Muscle layer of colon (tissue), 2 donors: ENCODE measurements around the gene LENG9.

ENCODE experiments used
- H3K27ac ChIP-seq: one replicate; pipeline ENCODE4 v1.7.0; 2013; ENCODE audit warnings: low read depth, mild to moderate bottlenecking, low read length, moderate library complexity
- H3K27me3 ChIP-seq, 2 donors: one replicate each; pipeline ENCODE4 v1.7.0; 2013; ENCODE audit warnings: low read length in 2 of 2, mild to moderate bottlenecking in 2 of 2; ENCODE audit not compliant: insufficient read depth in 2 of 2, control insufficient read depth in 1 of 2
- H3K36me3 ChIP-seq: one replicate; pipeline ENCODE4 v1.7.0; 2013; ENCODE audit warnings: mild to moderate bottlenecking, low read length; ENCODE audit not compliant: insufficient read depth
- H3K4me1 ChIP-seq: one replicate; pipeline ENCODE4 v1.7.0; 2013; ENCODE audit warnings: mild to moderate bottlenecking, low read length; ENCODE audit not compliant: insufficient read depth
- H3K4me3 ChIP-seq, 2 donors: one replicate each; pipeline ENCODE4 v1.7.0; 2013; ENCODE audit warnings: low read length in 2 of 2, low read depth in 1 of 2, mild to moderate bottlenecking in 1 of 2, moderate library complexity in 1 of 2
- H3K9ac ChIP-seq: one replicate; pipeline ENCODE4 v1.7.0; 2013; ENCODE audit warnings: low read length
- H3K9me3 ChIP-seq: one replicate; pipeline ENCODE4 v1.7.0; 2013; ENCODE audit warnings: mild to moderate bottlenecking, low read length
- donor health status: abdominal sarcoma.
- donor health status: Adenocarcinoma of cecum.

The LENG9 gene

DNA sequence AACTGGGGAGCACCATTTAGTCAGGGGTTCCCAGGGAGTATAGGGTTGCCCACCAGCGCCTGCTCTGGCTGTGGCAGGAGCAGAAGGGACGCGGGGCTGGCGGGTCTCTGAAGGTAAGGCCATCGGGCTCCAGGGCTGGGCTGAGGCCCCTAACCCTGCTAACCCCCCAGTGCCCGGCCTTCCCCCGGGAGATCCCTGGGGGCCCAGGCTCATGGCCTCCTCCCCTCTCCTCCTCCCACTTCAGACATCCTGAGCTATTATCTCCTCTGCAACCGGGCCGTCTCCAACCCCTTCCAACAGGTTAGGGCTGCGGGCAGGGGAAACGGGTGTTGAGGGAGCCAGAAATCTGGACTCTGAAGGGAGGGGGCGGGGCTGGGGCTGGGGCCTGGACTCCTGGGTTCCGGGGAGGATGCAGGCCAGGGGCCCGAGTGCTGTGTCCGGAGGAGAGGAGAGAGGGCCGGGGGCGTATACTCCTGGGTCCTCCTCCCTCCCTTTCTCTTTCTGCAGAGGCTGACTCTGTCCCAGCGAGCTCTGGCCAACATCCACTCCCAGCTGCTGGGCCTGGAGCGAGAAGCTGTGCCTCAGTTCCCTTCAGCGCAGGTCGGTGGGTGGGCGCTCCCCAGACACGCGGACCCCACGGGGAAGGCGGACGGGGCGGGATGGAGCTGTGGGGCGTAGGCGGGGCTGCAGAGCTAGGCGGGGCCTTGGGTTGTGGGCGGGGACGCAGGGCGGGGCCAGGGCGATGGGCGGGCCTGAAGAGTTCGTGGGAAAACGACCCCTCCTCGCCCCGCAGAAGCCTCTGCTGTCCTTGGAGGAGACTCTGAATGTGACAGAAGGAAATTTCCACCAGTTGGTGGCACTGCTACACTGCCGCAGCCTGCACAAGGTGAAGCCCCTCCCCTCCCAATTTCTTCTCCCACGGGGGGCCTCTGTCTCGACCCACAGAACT is 33.0 kb downstream of the LENG9 start:
- H3K9ac ChIP-seq = no peak overlapping the region
- H3K9me3 ChIP-seq = no peaks in the 10 kb centered on the region
- no peak overlapping the region for H3K4me3 ChIP-seq
- peaks cover 24 to 73% of the 10 kb centered on the region in 2 donors for H3K27me3 ChIP-seq
- H3K36me3 ChIP-seq = no peaks in the 10 kb centered on the region
- no peak overlapping the region for H3K27ac ChIP-seq
- H3K4me1 ChIP-seq = peaks cover 24% of the 10 kb centered on the region

DNA sequence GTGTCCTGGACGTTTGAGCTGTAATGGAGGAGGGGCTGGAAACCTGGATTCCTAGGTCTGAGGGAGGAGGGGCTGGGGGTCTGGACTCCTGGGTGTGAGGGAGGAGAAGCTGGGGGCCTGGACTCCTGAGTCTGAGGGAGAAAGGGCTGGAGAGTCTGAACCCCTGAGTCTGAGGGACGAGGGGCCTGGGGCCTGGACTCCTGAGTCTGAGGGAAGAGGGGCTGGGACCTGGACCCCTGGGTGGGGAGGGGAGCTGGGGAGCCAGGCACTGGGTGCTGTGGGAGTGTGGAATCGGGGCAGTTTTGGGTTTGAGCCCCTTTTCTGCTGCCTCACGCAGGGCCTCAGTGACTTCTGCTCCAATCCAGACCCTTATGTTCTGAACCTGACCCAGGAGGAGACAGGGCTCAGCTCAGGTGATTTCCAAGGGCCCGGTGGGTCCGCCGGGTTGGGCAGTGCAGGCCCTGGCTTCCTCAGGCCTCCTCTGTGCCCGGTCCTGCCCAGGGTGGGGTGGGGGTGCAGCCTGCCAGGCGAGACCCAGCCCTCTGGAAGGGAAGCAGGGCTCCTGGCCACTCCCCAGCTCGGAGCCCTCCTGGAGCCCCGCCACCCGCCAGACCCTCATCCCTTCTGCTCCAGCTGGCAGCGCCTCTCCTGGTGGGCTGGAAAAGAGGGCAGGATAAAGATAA is 33.9 kb downstream of the LENG9 start:
- H3K36me3 ChIP-seq = no peaks in the 10 kb centered on the region
- H3K4me1 ChIP-seq = peaks cover 15% of the 10 kb centered on the region
- no peak overlapping the region for H3K27ac ChIP-seq
- H3K4me3 ChIP-seq = no peak overlapping the region
- peaks cover 24 to 73% of the 10 kb centered on the region in 2 donors for H3K27me3 ChIP-seq
- H3K9ac ChIP-seq = no peak overlapping the region
- H3K9me3 ChIP-seq = no peaks in the 10 kb centered on the region

DNA sequence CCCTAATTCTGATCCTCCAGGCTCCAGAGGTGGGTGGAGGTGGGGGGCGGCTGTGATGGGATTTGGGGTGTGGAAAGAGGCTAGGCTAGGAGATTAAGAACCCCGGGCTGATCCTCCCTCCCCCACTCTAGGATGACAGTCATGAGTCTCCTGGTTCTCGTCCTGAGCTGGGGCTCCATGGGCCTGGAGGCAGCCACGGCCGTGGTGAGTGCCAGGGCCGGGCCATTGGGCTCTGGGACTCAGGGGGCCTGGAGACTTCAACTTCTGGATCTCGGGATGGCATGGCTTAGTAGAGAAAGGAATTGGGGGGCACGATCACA is 34.4 kb downstream of the LENG9 start:
- Histone ChIP-seq H3K27me3 (peaks cover 24 to 69% of the 10 kb centered on the region in 2 donors), H3K9me3 (no peaks in the 10 kb centered on the region), H3K9ac (no peak overlapping the region), H3K4me1 (peaks cover 9% of the 10 kb centered on the region), H3K4me3 (no peak overlapping the region), H3K27ac (no peak overlapping the region), H3K36me3 (no peaks in the 10 kb centered on the region)

DNA sequence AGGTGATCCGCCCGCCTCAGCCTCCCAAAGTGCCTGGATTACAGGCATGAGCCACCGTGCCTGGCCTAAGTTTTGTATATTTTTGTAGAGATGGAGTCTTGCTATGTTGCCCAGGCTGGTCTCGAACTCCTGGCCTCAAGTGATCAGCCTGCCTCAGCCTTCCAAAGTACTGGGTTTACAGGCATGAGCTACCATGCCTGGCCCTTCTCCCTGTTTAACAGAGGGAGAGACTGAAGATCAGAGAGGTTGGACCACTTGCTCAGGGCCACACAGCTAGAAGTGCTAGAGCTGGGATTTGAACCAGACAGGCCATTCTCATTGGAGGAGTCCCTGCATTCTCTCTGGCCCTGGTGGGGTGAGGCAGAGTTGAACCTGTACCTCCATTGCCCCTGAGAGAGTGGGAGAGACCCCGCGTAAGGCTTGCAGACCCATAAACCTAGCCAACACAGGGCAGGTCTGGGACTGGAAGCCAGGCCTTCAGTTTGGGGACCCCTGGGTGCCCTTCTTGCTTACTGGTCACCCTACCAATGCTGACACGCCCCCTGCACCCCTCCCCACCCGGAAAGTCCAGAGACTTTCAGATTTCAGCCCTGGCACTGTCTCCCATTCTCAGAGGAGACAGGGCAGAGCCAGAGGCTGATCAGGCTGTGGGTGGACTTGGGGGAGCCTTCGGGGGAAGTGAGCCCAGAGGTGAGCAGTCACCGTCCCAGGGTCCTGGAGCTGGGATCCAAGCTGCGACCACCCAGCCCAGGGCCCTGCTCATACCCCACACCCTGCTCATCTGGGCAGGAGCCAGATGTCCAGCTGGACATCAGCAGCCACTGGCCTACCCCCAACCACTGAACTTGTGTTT is 35.0 kb downstream of the LENG9 start:
- Histone ChIP-seq H3K27me3 (peaks cover 24 to 64% of the 10 kb centered on the region in 2 donors), H3K4me3 (no peak overlapping the region), H3K36me3 (no peaks in the 10 kb centered on the region), H3K4me1 (peaks cover 9% of the 10 kb centered on the region), H3K27ac (no peak overlapping the region), H3K9me3 (no peaks in the 10 kb centered on the region), H3K9ac (no peak overlapping the region)

- H3K9ac ChIP-seq = no peak overlapping the region
- H3K27ac ChIP-seq = no peak overlapping the region
- H3K4me3 ChIP-seq = no peak overlapping the region
- no peaks in the 10 kb centered on the region for H3K9me3 ChIP-seq
- peaks cover 9% of the 10 kb centered on the region for H3K4me1 ChIP-seq
- peaks cover 21 to 54% of the 10 kb centered on the region in 2 donors for H3K27me3 ChIP-seq
- H3K36me3 ChIP-seq = no peaks in the 10 kb centered on the region
Measured at GRCh38 chr19:54427586-54427985, 36.0 kb downstream of the LENG9 start.

GRCh38 chr19:54426291-54426931 is 37.2 kb downstream of the LENG9 start:
- Histone ChIP-seq H3K9me3 (no peaks in the 10 kb centered on the region), H3K4me3 (no peak overlapping the region), H3K4me1 (peaks cover 9% of the 10 kb centered on the region), H3K9ac (no peak overlapping the region), H3K27ac (no peak overlapping the region), H3K36me3 (no peaks in the 10 kb centered on the region), H3K27me3 (peaks cover 18 to 51% of the 10 kb centered on the region in 2 donors)

GRCh38 chr19:54425382-54425723 is 38.2 kb downstream of the LENG9 start:
- peaks cover 13 to 51% of the 10 kb centered on the region in 2 donors for H3K27me3 ChIP-seq
- no peaks in the 10 kb centered on the region for H3K36me3 ChIP-seq
- no peak overlapping the region for H3K9ac ChIP-seq
- H3K9me3 ChIP-seq = no peaks in the 10 kb centered on the region
- no peak overlapping the region for H3K4me3 ChIP-seq
- H3K27ac ChIP-seq = no peak overlapping the region
- peaks cover 2% of the 10 kb centered on the region for H3K4me1 ChIP-seq

DNA sequence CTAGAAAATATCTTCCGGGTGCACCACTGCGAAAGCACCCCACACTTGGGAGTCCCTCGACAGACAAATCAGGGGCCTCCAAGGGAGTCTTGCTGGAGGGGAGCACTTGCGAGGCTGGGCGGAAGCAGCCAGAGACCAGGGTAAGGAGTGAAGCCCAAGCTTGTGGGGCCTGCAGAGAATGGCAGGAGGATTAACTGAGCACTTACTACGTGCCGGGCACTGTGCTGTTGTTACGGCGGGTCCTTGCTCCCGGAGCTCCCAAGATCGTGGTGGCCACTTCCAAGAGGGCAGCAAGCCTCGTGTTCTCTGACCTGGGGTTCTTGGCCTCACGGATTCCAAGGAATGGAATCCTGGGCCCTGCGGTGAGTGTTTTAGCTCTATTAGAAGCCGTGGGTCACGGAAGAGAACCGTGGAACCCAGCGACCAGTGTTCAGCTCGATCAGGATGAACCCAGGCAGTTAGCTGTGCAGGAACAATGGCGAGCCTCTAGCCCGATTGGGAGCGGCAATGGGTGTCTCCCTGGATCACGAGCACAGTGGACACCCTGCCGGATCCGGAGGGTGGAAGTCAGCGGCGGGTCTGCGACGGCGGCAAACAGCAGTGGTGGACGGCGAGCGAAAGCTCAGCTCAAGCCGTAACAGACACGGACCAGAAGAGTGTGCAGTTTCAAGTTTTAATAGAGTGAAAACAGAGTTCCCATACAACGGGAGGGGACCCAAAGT is 38.8 kb downstream of the LENG9 start:
- no peaks in the 10 kb centered on the region for H3K9me3 ChIP-seq
- no peak overlapping the region for H3K9ac ChIP-seq
- peaks cover 14 to 51% of the 10 kb centered on the region in 2 donors for H3K27me3 ChIP-seq
- H3K27ac ChIP-seq = no peak overlapping the region
- no peaks in the 10 kb centered on the region for H3K4me1 ChIP-seq
- no peak overlapping the region for H3K4me3 ChIP-seq
- no peaks in the 10 kb centered on the region for H3K36me3 ChIP-seq

- no peak overlapping the region for H3K27ac ChIP-seq
- no peak overlapping the region for H3K4me3 ChIP-seq
- peaks cover 15 to 51% of the 10 kb centered on the region in 2 donors for H3K27me3 ChIP-seq
- H3K36me3 ChIP-seq = no peaks in the 10 kb centered on the region
- H3K9me3 ChIP-seq = no peaks in the 10 kb centered on the region
- no peaks in the 10 kb centered on the region for H3K4me1 ChIP-seq
- no peak overlapping the region for H3K9ac ChIP-seq
Measured at GRCh38 chr19:54424201-54424600, 39.4 kb downstream of the LENG9 start.

GRCh38 chr19:54422136-54422535 is 41.4 kb downstream of the LENG9 start:
- Histone ChIP-seq H3K4me1 (no peaks in the 10 kb centered on the region), H3K27ac (no peak overlapping the region), H3K9me3 (no peaks in the 10 kb centered on the region), H3K4me3 (no peak overlapping the region), H3K36me3 (no peaks in the 10 kb centered on the region), H3K9ac (no peak overlapping the region), H3K27me3 (peaks cover 9 to 50% of the 10 kb centered on the region in 2 donors)
